ENCODE data around the gene FAT1.

DNA sequence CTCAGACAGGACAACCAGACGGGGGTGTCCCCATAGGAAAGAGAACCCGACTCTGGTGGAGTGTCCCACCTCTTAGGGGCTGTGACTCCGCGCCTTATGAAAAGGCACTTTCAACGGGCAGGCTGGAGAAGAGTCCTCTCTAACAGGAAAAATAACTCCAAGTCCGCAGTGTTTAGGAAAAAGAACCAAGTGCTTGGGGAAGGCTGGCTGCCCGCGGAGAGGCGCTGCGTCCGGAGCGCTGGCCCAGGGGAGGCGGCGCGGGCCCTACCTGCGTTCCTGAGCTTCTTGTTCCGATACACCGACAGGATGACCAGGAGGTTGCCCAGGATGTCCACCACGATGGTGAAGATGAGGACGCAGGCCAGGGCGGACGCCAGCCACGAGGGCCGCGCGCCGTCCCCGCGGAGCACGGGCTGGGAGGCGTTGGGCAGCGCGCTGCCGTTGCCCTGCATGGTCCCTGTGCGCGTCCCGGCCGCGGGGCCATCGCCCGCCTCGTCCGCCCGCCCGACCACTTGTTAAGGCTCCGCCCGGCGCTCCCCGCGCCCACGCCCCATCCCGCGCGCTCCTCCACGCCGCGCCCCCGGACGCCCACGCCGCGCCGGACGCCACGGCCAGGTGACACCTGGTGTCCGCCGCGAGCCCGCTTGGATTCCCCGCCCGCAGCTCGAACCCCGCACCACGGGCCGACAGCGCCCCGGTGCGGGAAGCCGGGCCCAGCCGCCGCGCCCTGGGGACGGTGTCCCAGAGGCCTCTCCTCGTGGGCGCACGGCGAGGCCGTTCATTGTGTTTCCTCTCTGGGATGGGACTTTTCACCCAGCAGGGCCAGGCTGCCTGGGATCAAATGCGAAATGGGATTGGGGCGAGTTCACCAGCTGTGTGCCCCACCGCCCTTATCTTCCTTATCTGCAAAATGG is 168.5 kb downstream of the FAT1 start, which contains the start of gene MTNR1A:
- TF ChIP-seq, protein P1, sequence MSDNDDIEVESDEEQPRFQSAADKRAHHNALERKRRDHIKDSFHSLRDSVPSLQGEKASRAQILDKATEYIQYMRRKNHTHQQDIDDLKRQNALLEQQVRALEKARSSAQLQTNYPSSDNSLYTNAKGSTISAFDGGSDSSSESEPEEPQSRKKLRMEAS (CRISPR knock-in tag; IDR thresholded peaks at IDR 0.05), result peak; percentile 68
- TF ChIP-seq JUN (CRISPR knock-in tag; IDR thresholded peaks at IDR 0.05) (peak; percentile 22; the same call in 1 of the 2 replicates), KAT7 (CRISPR knock-in tag; IDR thresholded peaks at IDR 0.05; ENCODE audit: borderline replicate concordance) (no peak), ZNF317 (CRISPR knock-in tag; IDR thresholded peaks at IDR 0.05; ENCODE audit: borderline replicate concordance, low read depth) (no peak), SP1 (CRISPR knock-in tag; conservative IDR thresholded peaks at IDR 0.05) (no peak)
- TF ChIP-seq, protein P2, sequence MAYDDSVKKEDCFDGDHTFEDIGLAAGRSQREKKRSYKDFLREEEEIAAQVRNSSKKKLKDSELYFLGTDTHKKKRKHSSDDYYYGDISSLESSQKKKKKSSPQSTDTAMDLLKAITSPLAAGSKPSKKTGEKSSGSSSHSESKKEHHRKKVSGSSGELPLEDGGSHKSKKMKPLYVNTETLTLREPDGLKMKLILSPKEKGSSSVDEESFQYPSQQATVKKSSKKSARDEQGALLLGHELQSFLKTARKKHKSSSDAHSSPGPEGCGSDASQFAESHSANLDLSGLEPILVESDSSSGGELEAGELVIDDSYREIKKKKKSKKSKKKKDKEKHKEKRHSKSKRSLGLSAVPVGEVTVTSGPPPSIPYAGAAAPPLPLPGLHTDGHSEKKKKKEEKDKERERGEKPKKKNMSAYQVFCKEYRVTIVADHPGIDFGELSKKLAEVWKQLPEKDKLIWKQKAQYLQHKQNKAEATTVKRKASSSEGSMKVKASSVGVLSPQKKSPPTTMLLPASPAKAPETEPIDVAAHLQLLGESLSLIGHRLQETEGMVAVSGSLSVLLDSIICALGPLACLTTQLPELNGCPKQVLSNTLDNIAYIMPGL (CRISPR knock-in tag; IDR thresholded peaks at IDR 0.05), result peak; percentile 90
- TF ChIP-seq, protein P3, sequence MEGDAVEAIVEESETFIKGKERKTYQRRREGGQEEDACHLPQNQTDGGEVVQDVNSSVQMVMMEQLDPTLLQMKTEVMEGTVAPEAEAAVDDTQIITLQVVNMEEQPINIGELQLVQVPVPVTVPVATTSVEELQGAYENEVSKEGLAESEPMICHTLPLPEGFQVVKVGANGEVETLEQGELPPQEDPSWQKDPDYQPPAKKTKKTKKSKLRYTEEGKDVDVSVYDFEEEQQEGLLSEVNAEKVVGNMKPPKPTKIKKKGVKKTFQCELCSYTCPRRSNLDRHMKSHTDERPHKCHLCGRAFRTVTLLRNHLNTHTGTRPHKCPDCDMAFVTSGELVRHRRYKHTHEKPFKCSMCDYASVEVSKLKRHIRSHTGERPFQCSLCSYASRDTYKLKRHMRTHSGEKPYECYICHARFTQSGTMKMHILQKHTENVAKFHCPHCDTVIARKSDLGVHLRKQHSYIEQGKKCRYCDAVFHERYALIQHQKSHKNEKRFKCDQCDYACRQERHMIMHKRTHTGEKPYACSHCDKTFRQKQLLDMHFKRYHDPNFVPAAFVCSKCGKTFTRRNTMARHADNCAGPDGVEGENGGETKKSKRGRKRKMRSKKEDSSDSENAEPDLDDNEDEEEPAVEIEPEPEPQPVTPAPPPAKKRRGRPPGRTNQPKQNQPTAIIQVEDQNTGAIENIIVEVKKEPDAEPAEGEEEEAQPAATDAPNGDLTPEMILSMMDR (IDR thresholded peaks at IDR 0.05), result 0 out of 2 replicates have a peak, but pooled peaks have one; percentile 19
- TF ChIP-seq, protein P4, sequence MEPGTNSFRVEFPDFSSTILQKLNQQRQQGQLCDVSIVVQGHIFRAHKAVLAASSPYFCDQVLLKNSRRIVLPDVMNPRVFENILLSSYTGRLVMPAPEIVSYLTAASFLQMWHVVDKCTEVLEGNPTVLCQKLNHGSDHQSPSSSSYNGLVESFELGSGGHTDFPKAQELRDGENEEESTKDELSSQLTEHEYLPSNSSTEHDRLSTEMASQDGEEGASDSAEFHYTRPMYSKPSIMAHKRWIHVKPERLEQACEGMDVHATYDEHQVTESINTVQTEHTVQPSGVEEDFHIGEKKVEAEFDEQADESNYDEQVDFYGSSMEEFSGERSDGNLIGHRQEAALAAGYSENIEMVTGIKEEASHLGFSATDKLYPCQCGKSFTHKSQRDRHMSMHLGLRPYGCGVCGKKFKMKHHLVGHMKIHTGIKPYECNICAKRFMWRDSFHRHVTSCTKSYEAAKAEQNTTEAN (CRISPR knock-in tag; IDR thresholded peaks at IDR 0.05), result no peak
- TF ChIP-seq, protein P5, sequence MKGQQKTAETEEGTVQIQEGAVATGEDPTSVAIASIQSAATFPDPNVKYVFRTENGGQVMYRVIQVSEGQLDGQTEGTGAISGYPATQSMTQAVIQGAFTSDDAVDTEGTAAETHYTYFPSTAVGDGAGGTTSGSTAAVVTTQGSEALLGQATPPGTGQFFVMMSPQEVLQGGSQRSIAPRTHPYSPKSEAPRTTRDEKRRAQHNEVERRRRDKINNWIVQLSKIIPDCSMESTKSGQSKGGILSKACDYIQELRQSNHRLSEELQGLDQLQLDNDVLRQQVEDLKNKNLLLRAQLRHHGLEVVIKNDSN (CRISPR knock-in tag; IDR thresholded peaks at IDR 0.05), result no peak

Measured in WTC11 (cell line).